ENCODE results near the gene BLID.

Gene BLID

GRCh38 chr11:122068837-122069236 is 47.2 kb downstream of the BLID start:
- no peak for TF ChIP-seq Cebpa-rat (IDR thresholded peaks at IDR 0.05)
- Histone ChIP-seq H3K27ac (no peak overlapping the region), H3K36me3 (no peaks in the 10 kb centered on the region), H3K27me3 (no peaks in the 10 kb centered on the region), H3K4me1 (peaks cover 5% of the 10 kb centered on the region; the same call in 1 of the 2 replicates), H3K9ac (no peak overlapping the region), H3K4me3 (no peak overlapping the region), H3K4me2 (no peak overlapping the region), H3K9me3 (no peaks in the 10 kb centered on the region), H4K20me1 (no peaks in the 10 kb centered on the region)

- H3K27me3 ChIP-seq: no peaks in the 10 kb centered on the region
- H3K4me2 ChIP-seq: no peak overlapping the region
- no peaks in the 10 kb centered on the region for H3K36me3 ChIP-seq
- no peak overlapping the region for H3K4me3 ChIP-seq
- no peak for TF ChIP-seq Cebpa-rat (IDR thresholded peaks at IDR 0.05)
- no peak overlapping the region for H3K27ac ChIP-seq
- H3K9me3 ChIP-seq: no peaks in the 10 kb centered on the region
- H4K20me1 ChIP-seq: no peaks in the 10 kb centered on the region
- no peak overlapping the region for H3K9ac ChIP-seq
- peaks cover 5% of the 10 kb centered on the region; the same call in 1 of the 2 replicates for H3K4me1 ChIP-seq
Measured at GRCh38 chr11:122068141-122068540, 47.9 kb downstream of the BLID start.

Measured in BLaER1 (cell line).